H9 (cell line): Measurements from ENCODE around the gene GALNT17. TPM values are rescaled to one million over a fixed set of nuclear protein-coding genes. Genes with fewer than 3 reads are reported as not detected.

Experiments used
- DNase-seq: peaks from one replicate; pipeline ENCODE4 v3.0.0-alpha.2; 2017
- H2AFZ ChIP-seq: one replicate; pipeline ENCODE4 v1.6.1; 2013; ENCODE audit warnings: mild to moderate bottlenecking, low read length, control low read depth, moderate library complexity
- H2AK5ac ChIP-seq: 2 replicates; pipeline ENCODE4 v1.6.1; 2013; ENCODE audit warnings: low read length, control low read depth, mixed read lengths; ENCODE audit not compliant: insufficient read length
- H2BK120ac ChIP-seq: one replicate; pipeline ENCODE4 v1.6.1; 2013; ENCODE audit warnings: low read depth, mild to moderate bottlenecking, low read length, control low read depth, inconsistent platforms; ENCODE audit not compliant: poor library complexity, severe bottlenecking
- H2BK12ac ChIP-seq: 2 replicates; pipeline ENCODE4 v1.6.1; 2013; ENCODE audit warnings: low read length, control low read depth, mixed read lengths, low read depth; ENCODE audit not compliant: insufficient read length
- H2BK15ac ChIP-seq: 2 replicates; pipeline ENCODE4 v1.6.1; 2013; ENCODE audit warnings: low read depth, low read length, control low read depth
- H2BK20ac ChIP-seq: one replicate; pipeline ENCODE4 v1.6.1; 2013; ENCODE audit warnings: low read depth, mild to moderate bottlenecking, low read length, control low read depth, inconsistent platforms; ENCODE audit not compliant: poor library complexity, severe bottlenecking
- H2BK5ac ChIP-seq: 2 replicates; pipeline ENCODE4 v1.6.1; 2013; ENCODE audit warnings: low read length, control low read depth, mixed read lengths; ENCODE audit not compliant: insufficient read length
- H3K14ac ChIP-seq: 2 replicates; pipeline ENCODE4 v1.6.1; 2013; ENCODE audit warnings: low read length, control low read depth; ENCODE audit not compliant: insufficient read depth
- H3K18ac ChIP-seq: 2 replicates; pipeline ENCODE4 v1.6.1; 2013; ENCODE audit warnings: low read depth, mild to moderate bottlenecking, mixed read lengths, low read length, control low read depth; ENCODE audit not compliant: insufficient read length
- H3K23ac ChIP-seq: 2 replicates; pipeline ENCODE4 v1.6.1; 2013; ENCODE audit warnings: low read length, control low read depth, mixed read lengths, low read depth; ENCODE audit not compliant: insufficient read length
- H3K23me2 ChIP-seq: 2 replicates; pipeline ENCODE4 v1.6.1; 2013; ENCODE audit warnings: low read depth, mild to moderate bottlenecking, mixed read lengths, low read length, control low read depth; ENCODE audit not compliant: insufficient read length, poor library complexity, severe bottlenecking
- H3K27ac ChIP-seq: 2 replicates; pipeline ENCODE4 v1.5.1; 2013; ENCODE audit warnings: low read length, control low read depth, mixed read lengths, low read depth; ENCODE audit not compliant: insufficient read length
- H3K27me3 ChIP-seq: 2 replicates; pipeline ENCODE4 v1.6.1; 2013; ENCODE audit warnings: low read length, control low read depth, inconsistent platforms; ENCODE audit not compliant: insufficient read depth
- H3K4ac ChIP-seq: 2 replicates; pipeline ENCODE4 v1.6.1; 2013; ENCODE audit warnings: low read depth, mild to moderate bottlenecking, control low read depth, inconsistent platforms, low read length, moderate library complexity
- H3K4me1 ChIP-seq: 2 replicates; pipeline ENCODE4 v1.6.1; 2013; ENCODE audit warnings: low read length, control low read depth, inconsistent platforms; ENCODE audit not compliant: insufficient read depth
- H3K4me2 ChIP-seq: 2 replicates; pipeline ENCODE4 v1.6.1; 2013; ENCODE audit warnings: low read length, control low read depth, mixed read lengths; ENCODE audit not compliant: insufficient read length, insufficient read depth
- H3K56ac ChIP-seq: 2 replicates; pipeline ENCODE4 v1.6.1; 2013; ENCODE audit warnings: low read depth, mild to moderate bottlenecking, mixed read lengths, low read length, control low read depth; ENCODE audit not compliant: insufficient read length
- H3K79me1 ChIP-seq: 2 replicates; pipeline ENCODE4 v1.6.1; 2013; ENCODE audit warnings: low read depth, mild to moderate bottlenecking, moderate library complexity, low read length, control low read depth, inconsistent platforms; ENCODE audit not compliant: insufficient read depth, poor library complexity, severe bottlenecking
- H3K79me2 ChIP-seq: 2 replicates; pipeline ENCODE4 v1.6.1; 2013; ENCODE audit warnings: low read length, control low read depth, inconsistent platforms; ENCODE audit not compliant: insufficient read depth
- H3K9ac ChIP-seq: 2 replicates; pipeline ENCODE4 v1.6.1; 2013; ENCODE audit warnings: low read length, control low read depth, mixed read lengths; ENCODE audit not compliant: insufficient read length; ENCODE audit errors: extremely low read depth
- H3K9me3 ChIP-seq: one replicate; pipeline ENCODE4 v1.6.1; 2013; ENCODE audit warnings: low read depth, low read length, inconsistent platforms; ENCODE audit not compliant: control insufficient read depth
- H3T11ph ChIP-seq: one replicate; pipeline ENCODE4 v1.6.1; 2013; ENCODE audit warnings: mild to moderate bottlenecking, low read length, control low read depth, inconsistent platforms
- H4K20me1 ChIP-seq: one replicate; pipeline ENCODE4 v1.6.1; 2013; ENCODE audit not compliant: control insufficient read depth, insufficient read length, insufficient read depth
- H4K5ac ChIP-seq: 2 replicates; pipeline ENCODE4 v1.6.1; 2013; ENCODE audit warnings: low read depth, mild to moderate bottlenecking, mixed read lengths, low read length, control low read depth; ENCODE audit not compliant: insufficient read length
- H4K8ac ChIP-seq: replicated peaks from 2 replicates; pipeline ENCODE4 v1.6.1; 2013; ENCODE audit warnings: low read length, control low read depth, mixed read lengths, low read depth; ENCODE audit not compliant: insufficient read length
- H4K91ac ChIP-seq: 2 replicates; pipeline ENCODE4 v1.6.1; 2013; ENCODE audit warnings: low read depth, mild to moderate bottlenecking, moderate library complexity, mixed read lengths, low read length, control low read depth; ENCODE audit not compliant: insufficient read length
- H3K27ac Mint-ChIP-seq, 3 experiments: 2 replicates in 2 of 3; 3 replicates in 1 of 3; pipeline ENCODE4 v1.8.0; 2020 to 2021; ENCODE audit warnings: mixed read lengths in 3 of 3, mild to moderate bottlenecking in 1 of 3, moderate library complexity in 1 of 3
- H3K27me3 Mint-ChIP-seq: 2 replicates; pipeline ENCODE4 v1.8.0; 2021; ENCODE audit warnings: low read depth, mild to moderate bottlenecking, moderate library complexity, mixed read lengths
- H3K36me3 Mint-ChIP-seq, 3 experiments: 2 replicates in 2 of 3; 3 replicates in 1 of 3; pipeline ENCODE4 v1.8.0; 2020 to 2021; ENCODE audit warnings: low read depth in 3 of 3, mixed read lengths in 3 of 3; ENCODE audit not compliant: insufficient read depth in 1 of 3
- H3K4me1 Mint-ChIP-seq, 2 experiments: 2 replicates each; pipeline ENCODE4 v1.8.0; 2020; ENCODE audit warnings: mixed read lengths in 2 of 2
- H3K4me3 Mint-ChIP-seq, 2 experiments: 2 replicates in 1 of 2; 3 replicates in 1 of 2; pipeline ENCODE4 v1.8.0; 2020 to 2021; ENCODE audit warnings: mild to moderate bottlenecking in 2 of 2, mixed read lengths in 2 of 2, moderate library complexity in 1 of 2
- H3K9me3 Mint-ChIP-seq, 2 experiments: 2 replicates in 1 of 2; 3 replicates in 1 of 2; pipeline ENCODE4 v1.8.0; 2020; ENCODE audit warnings: mild to moderate bottlenecking in 2 of 2, mixed read lengths in 2 of 2, moderate library complexity in 1 of 2
- CTCF ChIP-seq: fragments of 200-600 bp; sonication (generic); conservative IDR thresholded peaks from 3 replicates; pipeline ENCODE4 v1.8.0; 2021; ENCODE audit warnings: antibody characterized with exemption, mild to moderate bottlenecking
- WGBS: extraction: QIAGEN DNeasy Blood & Tissue Kit; methylation state at CpG from one replicate; pipeline ENCODE4 v1.1.7; 2013; ENCODE audit warnings: missing lambda C conversion rate, low lambda C conversion rate, mixed read lengths; ENCODE audit not compliant: insufficient read length; ENCODE audit errors: extremely low coverage; 5-methylcytosine and 5-hydroxymethylcytosine counted together
- total RNA-seq: library from RNA; stranded (reverse); gene quantifications from 2 replicates; pipeline ENCODE4 v1.2.1, GENCODE V29; 2021

GALNT17 gene
- total RNA-seq, 1 experiment from 2014 or later, result 43.2 TPM

GRCh38 chr7:71210220-71210619 is 78.3 kb downstream of the GALNT17 start:
- peaks cover 2% of the 10 kb centered on the region for H3K23me2 ChIP-seq
- no peak overlapping the region for H2BK5ac ChIP-seq
- Mint-ChIP-seq H3K36me3 (peaks cover 17 to 24% (median 17%) of the 10 kb centered on the region in 3 experiments), H3K27me3 (no peaks in the 10 kb centered on the region; the same call in 1 of the 2 replicates), H3K27ac (peak overlapping the region in 2 of 3 experiments; percentile 56 to 83; a peak in 2 of 7 replicates), H3K4me1 (peaks cover 37 to 47% of the 10 kb centered on the region in 2 experiments), H3K9me3 (peaks cover 6 to 15% of the 10 kb centered on the region in 2 experiments), H3K4me3 (no peak overlapping the region)
- no peak overlapping the region for H2BK15ac ChIP-seq
- peaks cover 32% of the 10 kb centered on the region; the same call in 1 of the 2 replicates for H3K79me2 ChIP-seq
- H3K79me1 ChIP-seq, result peaks cover 10% of the 10 kb centered on the region
- H3K9ac ChIP-seq, result no peak overlapping the region
- H3K23ac ChIP-seq, result no peak overlapping the region
- H2AK5ac ChIP-seq, result no peak overlapping the region
- peaks cover 2% of the 10 kb centered on the region; the same call in 1 of the 2 replicates for H3K4me1 ChIP-seq
- no peak overlapping the region for H2BK20ac ChIP-seq
- no peak overlapping the region for H3K14ac ChIP-seq
- no peak overlapping the region for H4K5ac ChIP-seq
- no peak overlapping the region for H4K91ac ChIP-seq
- no peak for TF ChIP-seq CTCF
- H3K9me3 ChIP-seq, result no peaks in the 10 kb centered on the region
- H3K27me3 ChIP-seq, result no peaks in the 10 kb centered on the region
- H4K8ac ChIP-seq, result no peak overlapping the region
- no peak overlapping the region for H3K4me2 ChIP-seq
- H2BK120ac ChIP-seq, result no peak overlapping the region
- no peak overlapping the region for H3K27ac ChIP-seq
- H3T11ph ChIP-seq, result no peak overlapping the region
- H3K56ac ChIP-seq, result no peak overlapping the region
- H2BK12ac ChIP-seq, result no peak overlapping the region
- no peak overlapping the region for H3K18ac ChIP-seq
- no peaks in the 10 kb centered on the region for H4K20me1 ChIP-seq
- no peak for DNase-seq
- no peak overlapping the region for H2AFZ ChIP-seq
- no CpG with 5 or more reads among the region's 5 CpGs for WGBS
- H3K4ac ChIP-seq, result no peak overlapping the region
